RWPE2 (cell line): ENCODE measurements around the gene PEPD.

ENCODE experiments used
- ATAC-seq: fragments of 200-7000 bp; cut with Tn5 transposase; 3 replicates; pipeline ENCODE4 v1.9.1; 2021; ENCODE audit warnings: low read depth
- DNase-seq: peaks from one replicate; pipeline ENCODE4 v3.0.0-alpha.2; 2020; ENCODE audit warnings: low spot score
- H3K27ac ChIP-seq: fragments of 450-650 bp; 2 replicates; pipeline ENCODE4 v1.5.1; 2017; ENCODE audit warnings: mild to moderate bottlenecking; ENCODE audit not compliant: poor library complexity, severe bottlenecking
- H3K27me3 ChIP-seq: fragments of 250-450 bp; sonication (Bioruptor Pico); 2 replicates; pipeline ENCODE4 v1.5.1; 2021; ENCODE audit warnings: mild to moderate bottlenecking, moderate library complexity; ENCODE audit not compliant: insufficient read depth, poor library complexity, severe bottlenecking
- H3K36me3 ChIP-seq: fragments of 250-450 bp; sonication (Bioruptor Pico); 2 replicates; pipeline ENCODE4 v1.5.1; 2020; ENCODE audit warnings: low read depth, mild to moderate bottlenecking, moderate library complexity
- H3K4me1 ChIP-seq: fragments of 250-450 bp; sonication (Bioruptor Pico); 2 replicates; pipeline ENCODE4 v1.5.1; 2021; ENCODE audit warnings: mild to moderate bottlenecking, moderate library complexity; ENCODE audit not compliant: insufficient read depth, poor library complexity, severe bottlenecking
- H3K4me3 ChIP-seq: fragments of 250-450 bp; sonication (Bioruptor Pico); 2 replicates; pipeline ENCODE4 v1.5.1; 2021; ENCODE audit warnings: mild to moderate bottlenecking, moderate library complexity; ENCODE audit not compliant: severe bottlenecking
- H3K9me3 ChIP-seq: fragments of 250-450 bp; sonication (Bioruptor Pico); 2 replicates; pipeline ENCODE4 v1.5.1; 2021; ENCODE audit warnings: mild to moderate bottlenecking, moderate library complexity; ENCODE audit not compliant: severe bottlenecking
- CTCF ChIP-seq: fragments of 450-650 bp; IDR thresholded peaks from one replicate; pipeline ENCODE4 v1.5.1; 2017; ENCODE audit warnings: mild to moderate bottlenecking, moderate library complexity; ENCODE audit not compliant: poor library complexity, severe bottlenecking

Gene PEPD

GRCh38 chr19:33503433-33504057, 18.0 kb downstream of the PEPD start:
- Histone ChIP-seq H3K36me3 (no peaks in the 10 kb centered on the region), H3K27ac (no peak overlapping the region), H3K27me3 (no peaks in the 10 kb centered on the region), H3K9me3 (no peaks in the 10 kb centered on the region), H3K4me1 (no peaks in the 10 kb centered on the region), H3K4me3 (no peak overlapping the region)
- DNase-seq (peak; percentile 33), ATAC-seq (no peak)
- no peak for TF ChIP-seq CTCF

- Histone ChIP-seq H3K27me3 (no peaks in the 10 kb centered on the region), H3K4me1 (no peaks in the 10 kb centered on the region), H3K36me3 (no peaks in the 10 kb centered on the region), H3K4me3 (no peak overlapping the region), H3K27ac (no peak overlapping the region), H3K9me3 (no peaks in the 10 kb centered on the region)
- TF ChIP-seq CTCF: no peak
- ATAC-seq (no peak), DNase-seq (peak; percentile 27)
Observed at GRCh38 chr19:33503030-33503429, 18.6 kb downstream of the PEPD start.

- Histone ChIP-seq H3K27ac (no peak overlapping the region), H3K9me3 (no peaks in the 10 kb centered on the region), H3K4me1 (no peaks in the 10 kb centered on the region), H3K4me3 (no peak overlapping the region), H3K27me3 (no peaks in the 10 kb centered on the region), H3K36me3 (no peaks in the 10 kb centered on the region)
- peak; percentile 23 for DNase-seq
- no peak for ATAC-seq
- TF ChIP-seq CTCF: no peak
Observed at GRCh38 chr19:33502521-33502920, 19.1 kb downstream of the PEPD start.

- ATAC-seq: no peak
- H3K27ac ChIP-seq: no peak overlapping the region
Observed at GRCh38 chr19:33501693-33502356, 19.8 kb downstream of the PEPD start.

More at GRCh38 chr19:33501693-33502356, 19.8 kb downstream of the PEPD start:
- Histone ChIP-seq H3K9me3 (no peaks in the 10 kb centered on the region), H3K4me1 (no peaks in the 10 kb centered on the region), H3K36me3 (no peaks in the 10 kb centered on the region), H3K27me3 (no peaks in the 10 kb centered on the region), H3K4me3 (no peak overlapping the region)
- no peak for TF ChIP-seq CTCF
- peak; percentile 13 for DNase-seq
